ENCODE data around the gene SNRPE. TPM values are rescaled to one million over a fixed set of nuclear protein-coding genes. Genes with fewer than 3 reads are reported as not detected.
A peak's percentile ranks its signal among the peaks of the same experiment; 100 is the strongest.

The SNRPE gene
- total and polyA plus RNA-seq, 9 of the 15 experiments (the other 6 are each of a cell fraction or from before 2014, with no cell fraction given) = 216 to 1,893 (median 487) TPM

GRCh38 chr1:203861379-203862184, at the start of gene SNRPE (continued):
- TF ChIP-seq TFE3 (CRISPR knock-in tag; IDR thresholded peaks at IDR 0.05) (peak; percentile 64), FOXM1 (IDR thresholded peaks at IDR 0.05; ENCODE audit: low read depth) (no peak), FOXM1 (CRISPR knock-in tag; IDR thresholded peaks at IDR 0.05; ENCODE audit: low read depth) (peak; percentile 76), ZBTB2 (IDR thresholded peaks at IDR 0.05) (peak; percentile 64; the same call in 1 of the 2 replicates), PHF20 (IDR thresholded peaks at IDR 0.05; ENCODE audit: partially characterized antibody) (peak; percentile 100), PHF8 (IDR thresholded peaks at IDR 0.05; ENCODE audit: borderline replicate concordance, low read length) (peak; percentile 98), HOXB6 (CRISPR knock-in tag; IDR thresholded peaks at IDR 0.05; ENCODE audit: borderline replicate concordance) (no peak), CREM (IDR thresholded peaks at IDR 0.05; ENCODE audit: low read depth) (peak; percentile 92), RAD21 (CRISPR knock-in tag; conservative IDR thresholded peaks at IDR 0.05 in 1 of 2, IDR thresholded peaks at IDR 0.05 in 1 of 2) (peak; percentile 98 to 99), EGR1 (conservative IDR thresholded peaks at IDR 0.05) (peak; percentile 53; the same call in 1 of the 2 replicates), BRCA1 (IDR thresholded peaks at IDR 0.05) (no peak), BRCA1 (CRISPR knock-in tag; IDR thresholded peaks at IDR 0.05) (no peak), CBX8 (IDR thresholded peaks at IDR 0.05; ENCODE audit: borderline replicate concordance, extremely low read depth, low read depth, low read length, poor library complexity, severe bottlenecking) (no peak), ZBTB17 (CRISPR knock-in tag; IDR thresholded peaks at IDR 0.05) (peak; percentile 51; the same call in 1 of the 2 replicates), DLX4 (CRISPR knock-in tag; IDR thresholded peaks at IDR 0.05) (no peak), ETV6 (IDR thresholded peaks at IDR 0.05; ENCODE audit: borderline replicate concordance in 1 of 2, low read depth in 2 of 2, low read length in 1 of 2) (peak; percentile 75 to 88; a peak in 3 of 4 replicates), ETV6 (CRISPR knock-in tag; IDR thresholded peaks at IDR 0.05; ENCODE audit: borderline replicate concordance) (peak; percentile 86; the same call in 1 of the 2 replicates), CREB5 (CRISPR knock-in tag; IDR thresholded peaks at IDR 0.05) (no peak), SRSF9 (IDR thresholded peaks at IDR 0.05; ENCODE audit: borderline replicate concordance, low read depth, low read length) (no peak), KAT2B (IDR thresholded peaks at IDR 0.05; ENCODE audit: low read depth, low read length) (no peak)

All from K562 (cell line).